ENCODE data around the gene LIMS1. TPM values are rescaled to one million over a fixed set of nuclear protein-coding genes. Genes with fewer than 3 reads are reported as not detected.
"Not testable (repeated sequence)": the region's sequence is repeated elsewhere in the genome, so short reads cannot be mapped to it uniquely, and the experiment has no call there.

LIMS1 gene
- total and polyA plus RNA-seq, 4 experiments from 2014 or later, result 126 to 286 (median 186) TPM

- Histone ChIP-seq H3K27ac (ENCODE audit: low read depth, low read length) (no peak overlapping the region), H3K27me3 (ENCODE audit: insufficient read depth, low read length) (no peaks in the 10 kb centered on the region), H3K4me3 (ENCODE audit: low read length in 2 of 2) (no peak overlapping the region), H3K36me3 (ENCODE audit: insufficient read depth, low read length) (no peaks in the 10 kb centered on the region), H3K4me1 (ENCODE audit: insufficient read depth, low read length) (no peaks in the 10 kb centered on the region), H3K9me3 (ENCODE audit: control insufficient read depth in 1 of 2, low read length in 2 of 2) (no peaks in the 10 kb centered on the region)
- Mint-ChIP-seq H3K27me3 (no peaks in the 10 kb centered on the region), H3K9me3 (peaks cover 0 to 10% (median 4%) of the 10 kb centered on the region in 8 donors), H3K4me3 (no peak overlapping the region), H3K4me1 (no peaks in the 10 kb centered on the region), H3K36me3 (no peaks in the 10 kb centered on the region), H3K27ac (no peak overlapping the region)
- ChIA-PET CTCF (ENCODE audit: partially characterized antibody) (no interaction called here), POLR2A (ENCODE audit: partially characterized antibody) (no interaction called here)
- intact Hi-C loops (cut with micrococcal nuclease), result no loop called here
- no peak for DNase-seq
Measured at GRCh38 chr2:108701806-108702205, 167.5 kb downstream of the LIMS1 start.

- Histone ChIP-seq H3K4me1 (ENCODE audit: insufficient read depth, low read length) (no peaks in the 10 kb centered on the region), H3K27ac (ENCODE audit: low read depth, low read length) (no peak overlapping the region), H3K9me3 (ENCODE audit: control insufficient read depth in 1 of 2, low read length in 2 of 2) (no peaks in the 10 kb centered on the region), H3K36me3 (ENCODE audit: insufficient read depth, low read length) (no peaks in the 10 kb centered on the region), H3K4me3 (ENCODE audit: low read length in 2 of 2) (no peak overlapping the region), H3K27me3 (ENCODE audit: insufficient read depth, low read length) (no peaks in the 10 kb centered on the region)
- ChIA-PET CTCF (ENCODE audit: partially characterized antibody) (no interaction called here), POLR2A (ENCODE audit: partially characterized antibody) (no interaction called here)
- Mint-ChIP-seq H3K4me3 (no peak overlapping the region), H3K36me3 (peaks cover 0 to 4% of the 10 kb centered on the region in 2 donors), H3K27me3 (peaks cover 0 to 3% of the 10 kb centered on the region in 2 donors), H3K4me1 (no peaks in the 10 kb centered on the region), H3K27ac (no peak overlapping the region), H3K9me3 (peaks cover 0 to 22% (median 11%) of the 10 kb centered on the region in 8 donors)
- intact Hi-C loops (cut with micrococcal nuclease), result no loop called here
- no peak for DNase-seq
Measured at GRCh38 chr2:108704871-108705270, 170.6 kb downstream of the LIMS1 start.

GRCh38 chr2:108707300-108707699, 173.0 kb downstream of the LIMS1 start:
- H3K27ac ChIP-seq (ENCODE audit: low read depth, low read length), result no peak overlapping the region
- DNase-seq, result no peak
- Mint-ChIP-seq H3K36me3 (peaks cover 0 to 4% of the 10 kb centered on the region in 2 donors), H3K4me3 (no peak overlapping the region), H3K27ac (no peak overlapping the region), H3K27me3 (peaks cover 0 to 3% of the 10 kb centered on the region in 2 donors), H3K9me3 (peaks cover 0 to 22% (median 11%) of the 10 kb centered on the region in 8 donors), H3K4me1 (no peaks in the 10 kb centered on the region)
- no peak overlapping the region for H3K4me3 ChIP-seq (ENCODE audit: low read length in 2 of 2)
- intact Hi-C loops (cut with micrococcal nuclease), result no loop called here
- ChIA-PET CTCF (ENCODE audit: partially characterized antibody) (interaction anchor here (1.2 kb wide), 1 partner anchor 70 kb away, joined by 3 read pairs; no protein-coding TSS in a partner anchor), POLR2A (ENCODE audit: partially characterized antibody) (interaction anchor here (0.7 kb wide), 1 partner anchor 12 kb away, joined by 3 read pairs; the partner anchor contains the start of gene RANBP2)
- no peaks in the 10 kb centered on the region for H3K27me3 ChIP-seq (ENCODE audit: insufficient read depth, low read length)
- H3K9me3 ChIP-seq (ENCODE audit: control insufficient read depth in 1 of 2, low read length in 2 of 2), result no peaks in the 10 kb centered on the region
- H3K36me3 ChIP-seq (ENCODE audit: insufficient read depth, low read length), result no peaks in the 10 kb centered on the region
- no peaks in the 10 kb centered on the region for H3K4me1 ChIP-seq (ENCODE audit: insufficient read depth, low read length)

- H3K27ac ChIP-seq (ENCODE audit: low read depth, low read length); H3K9me3 ChIP-seq (ENCODE audit: control insufficient read depth in 1 of 2, low read length in 2 of 2); H3K36me3 ChIP-seq (ENCODE audit: insufficient read depth, low read length); H3K9me3 Mint-ChIP-seq; DNase-seq; H3K27me3 Mint-ChIP-seq; CTCF ChIA-PET (ENCODE audit: partially characterized antibody); H3K27me3 ChIP-seq (ENCODE audit: insufficient read depth, low read length); H3K4me3 Mint-ChIP-seq; POLR2A ChIA-PET (ENCODE audit: partially characterized antibody); H3K4me3 ChIP-seq (ENCODE audit: low read length in 2 of 2): not testable (repeated sequence)
- Mint-ChIP-seq H3K36me3 (peaks cover 0 to 12% of the 10 kb centered on the region in 2 donors), H3K4me1 (peaks cover 5 to 24% (median 15%) of the 10 kb centered on the region in 4 donors), H3K27ac (peak overlapping the region in 2 of 7 donors; percentile 31 to 55)
- peaks cover 14% of the 10 kb centered on the region for H3K4me1 ChIP-seq (ENCODE audit: insufficient read depth, low read length)
- intact Hi-C loops (cut with micrococcal nuclease), result loop anchor here (5.0 kb wide), 1 partner anchor 110 kb away; no protein-coding TSS in a partner anchor
Measured at GRCh38 chr2:108716971-108717370, 182.7 kb downstream of the LIMS1 start.

GRCh38 chr2:108719149-108720044, 185.1 kb downstream of the LIMS1 start, which contains the start of gene RANBP2:
Gene RANBP2, plus strand, starts transcription at chr2:108719482. Its CDS starts 125 bp downstream, at chr2:108719607.
- peak; percentile 92 to 95 (median 95) for DNase-seq
- H3K36me3 ChIP-seq (ENCODE audit: insufficient read depth, low read length), result no peaks in the 10 kb centered on the region
- Mint-ChIP-seq H3K27me3 (no peaks in the 10 kb centered on the region), H3K9me3 (no peaks in the 10 kb centered on the region), H3K4me3 (peak within 1 kb of the TSS; percentile 93 to 98 (median 96)), H3K27ac (peak within 1 kb of the TSS; percentile 98 to 100 (median 99)), H3K36me3 (peaks cover 0 to 12% of the 10 kb centered on the region in 2 donors), H3K4me1 (peaks cover 14 to 43% (median 27%) of the 10 kb centered on the region in 4 donors)
- H3K4me3 ChIP-seq (ENCODE audit: low read length in 2 of 2), result peak within 1 kb of the TSS; percentile 15 to 86
- POLR2A ChIA-PET (ENCODE audit: partially characterized antibody), result interaction anchor here (1.1 to 2.5 kb wide), 5 partner anchors 12 to 270 kb away, joined by 3 to 9 read pairs (median 7); partner anchors contain the start of genes GCC2 and LIMS1
- intact Hi-C loops (cut with micrococcal nuclease), result loop anchor here (1.0 to 5.0 kb wide), 3 partner anchors 67 to 271 kb away; partner anchors contain the start of genes CCDC138 and GCC2
- H3K27ac ChIP-seq (ENCODE audit: low read depth, low read length), result peak within 1 kb of the TSS; percentile 95
- H3K27me3 ChIP-seq (ENCODE audit: insufficient read depth, low read length), result no peaks in the 10 kb centered on the region
- peaks cover 27% of the 10 kb centered on the region for H3K4me1 ChIP-seq (ENCODE audit: insufficient read depth, low read length)
- CTCF ChIA-PET (ENCODE audit: partially characterized antibody), result interaction anchor here (1.5 kb wide), 1 partner anchor 113 kb away, joined by 5 read pairs; no protein-coding TSS in a partner anchor
- no peaks in the 10 kb centered on the region for H3K9me3 ChIP-seq (ENCODE audit: control insufficient read depth in 1 of 2, low read length in 2 of 2)

- H3K9me3 Mint-ChIP-seq; POLR2A ChIA-PET (ENCODE audit: partially characterized antibody); H3K27me3 Mint-ChIP-seq; H3K27me3 ChIP-seq (ENCODE audit: insufficient read depth, low read length); intact Hi-C loops (cut with micrococcal nuclease); H3K27ac ChIP-seq (ENCODE audit: low read depth, low read length); H3K36me3 ChIP-seq (ENCODE audit: insufficient read depth, low read length); H3K36me3 Mint-ChIP-seq; DNase-seq; CTCF ChIA-PET (ENCODE audit: partially characterized antibody); H3K4me3 ChIP-seq (ENCODE audit: low read length in 2 of 2); H3K9me3 ChIP-seq (ENCODE audit: control insufficient read depth in 1 of 2, low read length in 2 of 2): not testable (repeated sequence)
- H3K4me1 ChIP-seq (ENCODE audit: insufficient read depth, low read length), result peaks cover 20% of the 10 kb centered on the region
- Mint-ChIP-seq H3K4me3 (peak overlapping the region in 3 of 8 donors; percentile 9 to 51 (median 31)), H3K27ac (peak overlapping the region in 4 of 7 donors; percentile 9 to 75 (median 43)), H3K4me1 (peaks cover 25 to 63% (median 43%) of the 10 kb centered on the region in 4 donors)
Measured at GRCh38 chr2:108726048-108726447, 191.8 kb downstream of the LIMS1 start.

GRCh38 chr2:108734656-108735055, 200.4 kb downstream of the LIMS1 start:
- DNase-seq; H3K4me3 ChIP-seq (ENCODE audit: low read length in 2 of 2); H3K4me1 Mint-ChIP-seq; H3K4me3 Mint-ChIP-seq; H3K27me3 Mint-ChIP-seq; H3K27ac ChIP-seq (ENCODE audit: low read depth, low read length); H3K27me3 ChIP-seq (ENCODE audit: insufficient read depth, low read length); H3K4me1 ChIP-seq (ENCODE audit: insufficient read depth, low read length); H3K9me3 Mint-ChIP-seq; POLR2A ChIA-PET (ENCODE audit: partially characterized antibody); H3K9me3 ChIP-seq (ENCODE audit: control insufficient read depth in 1 of 2, low read length in 2 of 2); CTCF ChIA-PET (ENCODE audit: partially characterized antibody); H3K36me3 ChIP-seq (ENCODE audit: insufficient read depth, low read length); intact Hi-C loops (cut with micrococcal nuclease): not testable (repeated sequence)
- peak overlapping the region in 2 of 7 donors; percentile 47 to 77 for H3K27ac Mint-ChIP-seq
- H3K36me3 Mint-ChIP-seq, result peaks cover 21 to 49% of the 10 kb centered on the region in 2 donors

Data from CD4-positive, alpha-beta memory T cell (primary cell).